Effector memory CD4-positive, alpha-beta T cell (primary cell): ENCODE measurements around the gene PGAP1.

ENCODE experiments used
- DNase-seq, 3 donors: peaks; one replicate each; pipeline ENCODE4 v3.0.0-alpha.2; 2020
- H3K27ac ChIP-seq: 2 replicates; pipeline ENCODE4 v1.7.0; 2013; ENCODE audit warnings: mild to moderate bottlenecking, low read length, moderate library complexity; ENCODE audit not compliant: insufficient read depth, poor library complexity, severe bottlenecking
- H3K27me3 ChIP-seq: replicated peaks from 2 replicates; pipeline ENCODE4 v1.7.0; 2013; ENCODE audit warnings: mild to moderate bottlenecking, low read length; ENCODE audit not compliant: insufficient read depth, control insufficient read depth, poor library complexity, severe bottlenecking
- H3K36me3 ChIP-seq: 2 replicates; pipeline ENCODE4 v1.7.0; 2013; ENCODE audit warnings: mild to moderate bottlenecking, low read length, moderate library complexity; ENCODE audit not compliant: control insufficient read depth, insufficient read depth
- H3K4me1 ChIP-seq: 2 replicates; pipeline ENCODE4 v1.7.0; 2013; ENCODE audit warnings: low read length, mild to moderate bottlenecking; ENCODE audit not compliant: control insufficient read depth, insufficient read depth, poor library complexity, severe bottlenecking
- H3K4me3 ChIP-seq: 2 replicates; pipeline ENCODE4 v1.7.0; 2013; ENCODE audit warnings: low read length, low read depth, mild to moderate bottlenecking; ENCODE audit not compliant: insufficient read depth, poor library complexity, severe bottlenecking
- H3K9me3 ChIP-seq: 2 replicates; pipeline ENCODE4 v1.7.0; 2013; ENCODE audit warnings: mild to moderate bottlenecking, low read length, moderate library complexity; ENCODE audit not compliant: control insufficient read depth

Gene PGAP1

GRCh38 chr2:196963043-196963442, 36.5 kb upstream of the PGAP1 start:
- H3K27ac ChIP-seq: no peak overlapping the region
- no peak for DNase-seq
- H3K9me3 ChIP-seq: no peaks in the 10 kb centered on the region

GRCh38 chr2:196962325-196962724, 35.8 kb upstream of the PGAP1 start:
- Histone ChIP-seq H3K27ac (no peak overlapping the region), H3K4me1 (no peaks in the 10 kb centered on the region)
- no peak for DNase-seq

More at GRCh38 chr2:196963043-196963442, 36.5 kb upstream of the PGAP1 start:
- Histone ChIP-seq H3K27me3 (no peaks in the 10 kb centered on the region), H3K36me3 (no peaks in the 10 kb centered on the region), H3K4me3 (no peak overlapping the region), H3K4me1 (no peaks in the 10 kb centered on the region)

DNA sequence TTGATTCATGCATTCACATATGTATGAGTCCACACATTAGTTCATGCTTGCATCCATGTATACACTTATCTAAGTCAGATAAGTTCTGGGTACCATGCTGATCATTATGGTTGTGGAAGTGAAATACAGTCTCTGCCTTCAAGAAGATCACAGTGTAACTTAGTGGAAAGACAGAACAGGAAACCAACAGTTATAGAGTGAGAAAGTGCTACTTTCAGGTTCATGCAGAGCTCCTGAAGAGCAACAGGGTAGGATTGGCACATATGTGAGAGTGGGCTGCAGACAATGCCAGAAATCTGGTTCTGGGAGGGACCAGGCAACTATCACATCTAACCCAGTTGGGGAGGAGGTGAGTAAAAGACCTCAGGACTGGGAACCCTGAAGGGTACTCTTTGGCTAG, 35.4 kb upstream of the PGAP1 start:
- Histone ChIP-seq H3K27me3 (no peaks in the 10 kb centered on the region), H3K9me3 (no peaks in the 10 kb centered on the region), H3K36me3 (no peaks in the 10 kb centered on the region), H3K4me3 (no peak overlapping the region), H3K4me1 (no peaks in the 10 kb centered on the region), H3K27ac (no peak overlapping the region)
- DNase-seq: no peak

More at GRCh38 chr2:196962325-196962724, 35.8 kb upstream of the PGAP1 start:
- Histone ChIP-seq H3K36me3 (no peaks in the 10 kb centered on the region), H3K4me3 (no peak overlapping the region), H3K27me3 (no peaks in the 10 kb centered on the region), H3K9me3 (no peaks in the 10 kb centered on the region)

- DNase-seq: no peak
- Histone ChIP-seq H3K4me3 (no peak overlapping the region), H3K36me3 (no peaks in the 10 kb centered on the region), H3K4me1 (no peaks in the 10 kb centered on the region), H3K27ac (no peak overlapping the region), H3K27me3 (no peaks in the 10 kb centered on the region), H3K9me3 (no peaks in the 10 kb centered on the region)
These were observed 33.3 kb upstream of the PGAP1 start for GRCh38 chr2:196959734-196960338.

GRCh38 chr2:196959281-196959680, 32.8 kb upstream of the PGAP1 start:
- Histone ChIP-seq H3K4me3 (no peak overlapping the region), H3K9me3 (no peaks in the 10 kb centered on the region), H3K27me3 (no peaks in the 10 kb centered on the region), H3K4me1 (no peaks in the 10 kb centered on the region), H3K36me3 (no peaks in the 10 kb centered on the region), H3K27ac (no peak overlapping the region)
- DNase-seq: no peak

DNA sequence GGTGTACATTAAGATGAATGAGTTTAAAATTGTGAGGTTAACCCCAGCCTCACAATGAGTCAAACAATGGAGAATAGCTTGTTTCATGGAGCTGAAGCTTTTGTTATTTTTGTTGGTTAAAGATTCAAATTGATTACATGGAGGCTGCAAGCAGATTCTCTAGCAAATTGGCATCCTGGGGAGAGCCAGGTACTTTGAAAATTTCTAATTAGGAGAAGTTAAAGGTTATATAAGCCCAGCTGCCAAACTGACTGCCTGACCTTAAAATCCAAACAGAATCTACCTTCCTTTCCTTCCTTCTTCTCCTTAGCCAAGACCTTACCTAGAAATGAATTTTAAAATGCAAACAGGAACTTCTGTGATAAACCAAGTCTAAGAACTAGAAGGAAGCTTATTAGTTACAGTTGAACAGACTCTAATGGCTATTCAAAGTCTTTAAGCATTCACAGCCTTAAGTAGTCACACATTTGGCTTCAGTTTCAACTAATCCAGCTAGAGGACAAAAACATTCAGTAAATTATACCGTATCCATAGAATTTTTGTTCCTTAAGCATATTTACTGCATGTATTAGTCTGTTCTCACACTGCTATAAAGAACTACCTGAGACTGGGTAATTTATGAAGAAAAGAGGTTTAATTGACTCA, 31.5 kb upstream of the PGAP1 start:
- H3K9me3 ChIP-seq: no peaks in the 10 kb centered on the region
- H3K4me3 ChIP-seq: no peak overlapping the region
- no peaks in the 10 kb centered on the region for H3K36me3 ChIP-seq
- no peak overlapping the region for H3K27ac ChIP-seq
- H3K27me3 ChIP-seq: no peaks in the 10 kb centered on the region
- no peaks in the 10 kb centered on the region for H3K4me1 ChIP-seq
- no peak for DNase-seq

- DNase-seq: no peak
- no peak overlapping the region for H3K4me3 ChIP-seq
- H3K27me3 ChIP-seq: no peaks in the 10 kb centered on the region
- H3K27ac ChIP-seq: no peak overlapping the region
- H3K36me3 ChIP-seq: no peaks in the 10 kb centered on the region
- no peaks in the 10 kb centered on the region for H3K4me1 ChIP-seq
- H3K9me3 ChIP-seq: no peaks in the 10 kb centered on the region
These were observed 30.9 kb upstream of the PGAP1 start for GRCh38 chr2:196957442-196957841.

- H3K4me3 ChIP-seq: no peak overlapping the region
- H3K27ac ChIP-seq: no peak overlapping the region
- H3K27me3 ChIP-seq: no peaks in the 10 kb centered on the region
- H3K9me3 ChIP-seq: no peaks in the 10 kb centered on the region
- H3K4me1 ChIP-seq: no peaks in the 10 kb centered on the region
- H3K36me3 ChIP-seq: no peaks in the 10 kb centered on the region
- no peak for DNase-seq
These were observed 29.6 kb upstream of the PGAP1 start for GRCh38 chr2:196956069-196956468.

- Histone ChIP-seq H3K4me3 (no peak overlapping the region), H3K9me3 (no peaks in the 10 kb centered on the region), H3K27ac (no peak overlapping the region), H3K36me3 (no peaks in the 10 kb centered on the region), H3K4me1 (no peaks in the 10 kb centered on the region), H3K27me3 (no peaks in the 10 kb centered on the region)
- no peak for DNase-seq
These were observed 28.5 kb upstream of the PGAP1 start for GRCh38 chr2:196955036-196955435.

- Histone ChIP-seq H3K27me3 (no peaks in the 10 kb centered on the region), H3K4me3 (no peak overlapping the region), H3K4me1 (no peaks in the 10 kb centered on the region), H3K36me3 (no peaks in the 10 kb centered on the region), H3K27ac (no peak overlapping the region), H3K9me3 (no peaks in the 10 kb centered on the region)
- DNase-seq: no peak
These were observed 27.5 kb upstream of the PGAP1 start for GRCh38 chr2:196954001-196954400.
